SK-N-SH treated with all-trans-retinoic acid at 6 μM for 48 hours (cell line): ENCODE results near the gene GTF2H4.

Source experiments
- ARNTL ChIP-seq: fragments of 450-650 bp; formaldehyde crosslinking; IDR thresholded peaks from 2 replicates; pipeline ENCODE4 v1.5.0; 2020; ENCODE audit warnings: low read depth, mild to moderate bottlenecking, moderate library complexity, borderline replicate concordance
- BACH2 ChIP-seq: fragments of 250-450 bp; sonication (Bioruptor Pico); IDR thresholded peaks from 2 replicates; pipeline ENCODE4 v1.9.0; 2021; ENCODE audit warnings: mild to moderate bottlenecking, borderline replicate concordance
- ZC3H10 ChIP-seq: fragments of 250-450 bp; sonication (Bioruptor Pico); IDR thresholded peaks from 2 replicates; pipeline ENCODE4 v1.5.1; 2021; ENCODE audit warnings: mild to moderate bottlenecking, moderate library complexity
- ZFP3 ChIP-seq: fragments of 250-450 bp; sonication (Bioruptor Pico); IDR thresholded peaks from 2 replicates; pipeline ENCODE4 v1.5.0; 2020; ENCODE audit warnings: mild to moderate bottlenecking, moderate library complexity
- TF ChIP-seq, protein P1 (sequence below): fragments of 250-450 bp; sonication (Bioruptor Pico); IDR thresholded peaks from 2 replicates; pipeline ENCODE4 v1.8.0; 2020; ENCODE audit warnings: mild to moderate bottlenecking, moderate library complexity, borderline replicate concordance
- TF ChIP-seq, protein P2 (sequence below): fragments of 250-450 bp; sonication (Bioruptor Pico); IDR thresholded peaks from 2 replicates; pipeline ENCODE4 v1.5.1; 2020; ENCODE audit warnings: low read depth, mild to moderate bottlenecking, moderate library complexity
- TF ChIP-seq, protein P3 (sequence below): fragments of 250-450 bp; sonication (Bioruptor Pico); IDR thresholded peaks from 2 replicates; pipeline ENCODE4 v1.5.0; 2020; ENCODE audit warnings: mild to moderate bottlenecking, moderate library complexity

DNA sequence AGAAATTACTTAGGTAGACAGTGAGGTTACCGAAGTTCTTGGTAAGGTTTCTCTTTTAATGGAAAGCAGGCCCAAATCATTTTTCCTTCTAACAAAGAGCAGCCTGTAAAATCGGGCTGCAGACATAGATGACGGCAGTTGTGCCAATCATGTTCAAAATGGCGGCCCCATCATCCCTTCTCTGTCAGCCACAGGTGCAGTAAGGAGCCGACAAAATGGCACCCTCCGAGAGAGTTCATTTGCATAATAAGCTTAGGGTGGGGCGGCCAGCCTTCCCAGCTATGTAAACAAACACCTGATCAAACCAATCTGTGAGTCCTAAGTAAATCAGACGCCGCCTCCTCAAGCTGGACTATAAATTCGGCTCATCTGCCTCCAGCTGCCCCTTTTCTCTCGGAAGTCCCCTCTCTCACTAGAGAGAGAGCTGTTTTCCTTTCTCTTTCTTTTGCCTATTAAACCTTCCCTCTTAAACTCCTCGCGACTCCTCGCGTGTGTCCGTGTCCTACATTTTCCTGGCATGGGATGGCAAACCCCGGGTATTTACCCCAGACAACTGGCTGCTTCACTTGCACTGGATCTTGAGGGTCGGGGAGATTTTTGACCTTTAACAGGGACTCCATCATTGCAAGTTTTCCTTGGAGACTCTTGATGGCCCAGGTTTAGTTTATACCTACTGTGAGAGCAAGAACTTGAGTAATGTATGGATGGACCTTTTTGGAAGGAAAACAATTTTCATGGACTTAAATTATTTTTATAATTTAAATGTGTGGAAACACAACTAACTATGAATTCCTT lies 32.6 kb upstream of the GTF2H4 start:
- TF ChIP-seq ZC3H10 (CRISPR knock-in tag): no peak
- TF ChIP-seq ZFP3 (CRISPR knock-in tag): no peak
- TF ChIP-seq, protein P1, sequence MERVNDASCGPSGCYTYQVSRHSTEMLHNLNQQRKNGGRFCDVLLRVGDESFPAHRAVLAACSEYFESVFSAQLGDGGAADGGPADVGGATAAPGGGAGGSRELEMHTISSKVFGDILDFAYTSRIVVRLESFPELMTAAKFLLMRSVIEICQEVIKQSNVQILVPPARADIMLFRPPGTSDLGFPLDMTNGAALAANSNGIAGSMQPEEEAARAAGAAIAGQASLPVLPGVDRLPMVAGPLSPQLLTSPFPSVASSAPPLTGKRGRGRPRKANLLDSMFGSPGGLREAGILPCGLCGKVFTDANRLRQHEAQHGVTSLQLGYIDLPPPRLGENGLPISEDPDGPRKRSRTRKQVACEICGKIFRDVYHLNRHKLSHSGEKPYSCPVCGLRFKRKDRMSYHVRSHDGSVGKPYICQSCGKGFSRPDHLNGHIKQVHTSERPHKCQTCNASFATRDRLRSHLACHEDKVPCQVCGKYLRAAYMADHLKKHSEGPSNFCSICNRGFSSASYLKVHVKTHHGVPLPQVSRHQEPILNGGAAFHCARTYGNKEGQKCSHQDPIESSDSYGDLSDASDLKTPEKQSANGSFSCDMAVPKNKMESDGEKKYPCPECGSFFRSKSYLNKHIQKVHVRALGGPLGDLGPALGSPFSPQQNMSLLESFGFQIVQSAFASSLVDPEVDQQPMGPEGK (CRISPR knock-in tag): no peak
- no peak for TF ChIP-seq ARNTL (CRISPR knock-in tag)
- TF ChIP-seq, protein P2, sequence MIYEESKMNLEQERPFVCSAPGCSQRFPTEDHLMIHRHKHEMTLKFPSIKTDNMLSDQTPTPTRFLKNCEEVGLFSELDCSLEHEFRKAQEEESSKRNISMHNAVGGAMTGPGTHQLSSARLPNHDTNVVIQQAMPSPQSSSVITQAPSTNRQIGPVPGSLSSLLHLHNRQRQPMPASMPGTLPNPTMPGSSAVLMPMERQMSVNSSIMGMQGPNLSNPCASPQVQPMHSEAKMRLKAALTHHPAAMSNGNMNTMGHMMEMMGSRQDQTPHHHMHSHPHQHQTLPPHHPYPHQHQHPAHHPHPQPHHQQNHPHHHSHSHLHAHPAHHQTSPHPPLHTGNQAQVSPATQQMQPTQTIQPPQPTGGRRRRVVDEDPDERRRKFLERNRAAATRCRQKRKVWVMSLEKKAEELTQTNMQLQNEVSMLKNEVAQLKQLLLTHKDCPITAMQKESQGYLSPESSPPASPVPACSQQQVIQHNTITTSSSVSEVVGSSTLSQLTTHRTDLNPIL (CRISPR knock-in tag): no peak
- no peak for TF ChIP-seq BACH2 (CRISPR knock-in tag)
- TF ChIP-seq, protein P3, sequence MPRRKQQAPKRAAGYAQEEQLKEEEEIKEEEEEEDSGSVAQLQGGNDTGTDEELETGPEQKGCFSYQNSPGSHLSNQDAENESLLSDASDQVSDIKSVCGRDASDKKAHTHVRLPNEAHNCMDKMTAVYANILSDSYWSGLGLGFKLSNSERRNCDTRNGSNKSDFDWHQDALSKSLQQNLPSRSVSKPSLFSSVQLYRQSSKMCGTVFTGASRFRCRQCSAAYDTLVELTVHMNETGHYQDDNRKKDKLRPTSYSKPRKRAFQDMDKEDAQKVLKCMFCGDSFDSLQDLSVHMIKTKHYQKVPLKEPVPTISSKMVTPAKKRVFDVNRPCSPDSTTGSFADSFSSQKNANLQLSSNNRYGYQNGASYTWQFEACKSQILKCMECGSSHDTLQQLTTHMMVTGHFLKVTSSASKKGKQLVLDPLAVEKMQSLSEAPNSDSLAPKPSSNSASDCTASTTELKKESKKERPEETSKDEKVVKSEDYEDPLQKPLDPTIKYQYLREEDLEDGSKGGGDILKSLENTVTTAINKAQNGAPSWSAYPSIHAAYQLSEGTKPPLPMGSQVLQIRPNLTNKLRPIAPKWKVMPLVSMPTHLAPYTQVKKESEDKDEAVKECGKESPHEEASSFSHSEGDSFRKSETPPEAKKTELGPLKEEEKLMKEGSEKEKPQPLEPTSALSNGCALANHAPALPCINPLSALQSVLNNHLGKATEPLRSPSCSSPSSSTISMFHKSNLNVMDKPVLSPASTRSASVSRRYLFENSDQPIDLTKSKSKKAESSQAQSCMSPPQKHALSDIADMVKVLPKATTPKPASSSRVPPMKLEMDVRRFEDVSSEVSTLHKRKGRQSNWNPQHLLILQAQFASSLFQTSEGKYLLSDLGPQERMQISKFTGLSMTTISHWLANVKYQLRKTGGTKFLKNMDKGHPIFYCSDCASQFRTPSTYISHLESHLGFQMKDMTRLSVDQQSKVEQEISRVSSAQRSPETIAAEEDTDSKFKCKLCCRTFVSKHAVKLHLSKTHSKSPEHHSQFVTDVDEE (CRISPR knock-in tag): no peak
